Activated CD8-positive, alpha-beta T cell treated with anti-CD3 and anti-CD28 coated beads, Interleukin-2, amount 10 ng/mL, durations not matched to agents 7 days and 5 days (primary cell): ENCODE results near the gene SLC25A21. TPM values are rescaled to one million over a fixed set of nuclear protein-coding genes. Genes with fewer than 3 reads are reported as not detected.
"Not testable (repeated sequence)": the region's sequence is repeated elsewhere in the genome, so short reads cannot be mapped to it uniquely, and the experiment has no call there.

Experiments used
- ATAC-seq: fragments of 150-1000 bp; cut with Tn5 transposase; one replicate; pipeline ENCODE4 v1.10.0; 2021; ENCODE audit warnings: moderate library complexity
- CTCF ChIA-PET: fragments of 350-600 bp; sonication (Branson Sonifier 250); formaldehyde crosslinking; loops from one replicate; lab custom pipeline; 2021; ENCODE audit warnings: antibody characterized with exemption; lab: Charles Lee
- POLR2A ChIA-PET: fragments of 350-600 bp; sonication (Branson Sonifier 250); formaldehyde crosslinking; loops from one replicate; lab custom pipeline; 2021; ENCODE audit warnings: antibody characterized with exemption; lab: Charles Lee
- DNase-seq: peaks from one replicate; pipeline ENCODE4 v3.0.0-alpha.2; 2020
- H3K27ac Mint-ChIP-seq: one replicate; pipeline ENCODE4 v1.8.0; 2021; ENCODE audit warnings: mild to moderate bottlenecking, mixed read lengths
- H3K27me3 Mint-ChIP-seq: one replicate; pipeline ENCODE4 v1.8.0; 2021; ENCODE audit warnings: low read depth, mixed read lengths
- H3K36me3 Mint-ChIP-seq: one replicate; pipeline ENCODE4 v1.8.0; 2021; ENCODE audit warnings: low read depth, mixed read lengths
- H3K4me1 Mint-ChIP-seq: one replicate; pipeline ENCODE4 v1.8.0; 2021; ENCODE audit warnings: low read depth, mixed read lengths
- H3K4me3 Mint-ChIP-seq: one replicate; pipeline ENCODE4 v1.8.0; 2021; ENCODE audit warnings: mild to moderate bottlenecking, mixed read lengths
- H3K9me3 Mint-ChIP-seq: one replicate; pipeline ENCODE4 v1.8.0; 2022; ENCODE audit warnings: mixed read lengths; ENCODE audit not compliant: insufficient read depth
- total RNA-seq, 2 experiments: library from RNA; stranded (reverse); gene quantifications; one replicate each; pipeline ENCODE4 v1.2.3, GENCODE V29; 2021

The SLC25A21 gene
- total RNA-seq, 2 experiments from 2014 or later: not detected

DNA sequence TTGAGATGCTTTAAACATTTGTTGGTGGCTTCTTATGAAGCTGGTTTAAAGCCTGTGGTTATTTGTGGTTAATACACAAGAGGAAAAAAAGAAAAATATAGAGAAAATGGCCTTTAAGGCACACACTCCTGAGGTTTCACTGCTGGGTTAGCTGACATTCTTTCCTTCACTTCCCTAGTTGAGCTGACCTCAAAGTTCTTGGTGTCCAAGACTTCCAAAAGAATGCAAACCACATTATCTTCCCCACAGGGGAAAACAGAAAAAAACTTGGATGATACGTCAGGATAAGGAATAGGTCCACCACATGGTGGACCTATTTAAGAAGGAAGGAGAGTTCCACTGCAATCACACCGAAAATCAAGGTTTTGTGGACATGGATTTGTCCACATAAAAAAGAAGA lies 94.3 kb downstream of the SLC25A21 start:
- H3K4me3 Mint-ChIP-seq: no peak overlapping the region
- no peak overlapping the region for H3K27ac Mint-ChIP-seq
- no peaks in the 10 kb centered on the region for H3K4me1 Mint-ChIP-seq
- ATAC-seq (no peak), DNase-seq (no peak)
- peaks cover 7% of the 10 kb centered on the region for H3K9me3 Mint-ChIP-seq
- CTCF ChIA-PET: no interaction called here
- H3K36me3 Mint-ChIP-seq: no peaks in the 10 kb centered on the region
- no peaks in the 10 kb centered on the region for H3K27me3 Mint-ChIP-seq
- POLR2A ChIA-PET: no interaction called here

GRCh38 chr14:37074320-37074719 lies 98.1 kb downstream of the SLC25A21 start:
- DNase-seq, POLR2A ChIA-PET, CTCF ChIA-PET, H3K27me3 Mint-ChIP-seq, H3K9me3 Mint-ChIP-seq, H3K27ac Mint-ChIP-seq, ATAC-seq, H3K4me1 Mint-ChIP-seq, H3K4me3 Mint-ChIP-seq, H3K36me3 Mint-ChIP-seq: not testable (repeated sequence)

GRCh38 chr14:37063467-37064240 lies 108.8 kb downstream of the SLC25A21 start:
- H3K9me3 Mint-ChIP-seq: no peaks in the 10 kb centered on the region
- no peaks in the 10 kb centered on the region for H3K36me3 Mint-ChIP-seq
- no peak for ATAC-seq
- no peaks in the 10 kb centered on the region for H3K27me3 Mint-ChIP-seq
- H3K4me1 Mint-ChIP-seq: no peaks in the 10 kb centered on the region
- DNase-seq: no peak
- ChIA-PET POLR2A (no interaction called here), CTCF (no interaction called here)
- H3K27ac Mint-ChIP-seq: no peak overlapping the region
- no peak overlapping the region for H3K4me3 Mint-ChIP-seq

DNA sequence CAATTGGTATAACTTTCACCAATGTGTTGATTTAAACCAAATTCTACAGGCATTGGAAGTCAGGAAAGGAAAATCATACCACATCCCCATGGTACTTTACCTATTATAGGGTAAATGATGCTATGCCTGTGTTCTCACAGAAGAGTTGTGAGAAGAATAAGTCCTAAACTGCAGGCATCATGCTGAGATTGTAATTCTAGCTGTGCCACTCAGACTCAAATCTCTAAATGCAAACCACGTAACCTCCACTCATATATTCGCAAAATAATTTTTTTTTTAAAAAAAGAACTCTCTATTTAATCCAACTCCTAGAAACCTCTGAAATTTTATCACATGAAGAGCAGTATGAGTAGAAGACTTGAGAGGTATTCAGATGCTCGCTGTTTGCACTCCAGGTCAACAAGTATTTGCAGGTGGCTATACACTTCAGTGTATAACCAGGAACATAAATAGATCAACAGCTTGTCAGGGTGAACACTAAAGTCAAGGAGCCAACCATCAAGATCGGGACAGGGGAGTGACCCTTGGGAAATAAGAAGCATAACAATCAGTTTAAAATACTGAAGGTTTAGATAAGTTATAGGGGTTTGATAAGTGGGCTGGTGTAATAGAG lies 110.1 kb downstream of the SLC25A21 start:
- no peaks in the 10 kb centered on the region for H3K9me3 Mint-ChIP-seq
- ATAC-seq (no peak), DNase-seq (no peak)
- no peaks in the 10 kb centered on the region for H3K4me1 Mint-ChIP-seq
- ChIA-PET POLR2A (no interaction called here), CTCF (no interaction called here)
- no peaks in the 10 kb centered on the region for H3K36me3 Mint-ChIP-seq
- no peak overlapping the region for H3K4me3 Mint-ChIP-seq
- H3K27me3 Mint-ChIP-seq: no peaks in the 10 kb centered on the region
- no peak overlapping the region for H3K27ac Mint-ChIP-seq

GRCh38 chr14:37061697-37062096 lies 110.7 kb downstream of the SLC25A21 start:
- Mint-ChIP-seq H3K27ac (no peak overlapping the region), H3K9me3 (no peaks in the 10 kb centered on the region), H3K4me3 (no peak overlapping the region), H3K4me1 (no peaks in the 10 kb centered on the region), H3K36me3 (no peaks in the 10 kb centered on the region), H3K27me3 (no peaks in the 10 kb centered on the region)
- ATAC-seq: no peak
- ChIA-PET POLR2A (no interaction called here), CTCF (no interaction called here)
- DNase-seq: no peak

DNA sequence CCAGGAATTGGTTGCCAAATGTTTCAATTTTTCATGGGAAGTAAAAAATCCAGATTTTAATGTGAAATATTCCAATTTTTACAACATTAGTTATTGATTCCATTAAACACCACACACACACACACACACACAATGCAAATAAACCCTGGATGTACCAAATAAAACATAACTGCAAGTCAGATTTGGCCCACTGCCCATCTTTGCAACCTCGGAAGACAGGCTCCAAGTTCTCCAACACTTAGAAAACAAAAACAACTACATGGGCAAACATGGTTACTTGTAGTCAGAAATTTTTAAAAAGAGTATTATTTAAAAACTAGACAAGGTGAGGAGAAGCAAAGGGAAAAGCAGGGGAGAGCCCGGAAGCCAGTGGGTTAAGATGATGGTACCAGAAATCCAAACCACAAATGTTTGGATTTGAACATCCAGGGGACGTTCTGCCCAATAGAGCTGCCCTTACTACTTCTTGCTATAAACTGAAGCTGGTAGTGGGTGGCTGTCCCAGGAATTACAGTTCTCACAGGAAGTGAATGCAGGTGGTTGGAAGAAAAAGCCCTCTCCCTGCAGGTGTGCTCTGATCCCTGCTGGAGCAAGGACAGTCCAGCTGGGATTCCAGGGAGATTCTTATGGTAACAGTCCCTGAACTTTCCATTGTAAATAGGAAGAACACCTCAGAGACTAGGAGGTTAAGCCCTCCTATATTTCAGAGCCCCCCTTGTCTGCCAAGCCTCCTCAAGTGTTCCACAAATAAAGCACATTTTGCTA lies 111.7 kb downstream of the SLC25A21 start:
- Mint-ChIP-seq H3K9me3 (no peaks in the 10 kb centered on the region), H3K27ac (no peak overlapping the region), H3K27me3 (no peaks in the 10 kb centered on the region), H3K4me3 (no peak overlapping the region), H3K4me1 (no peaks in the 10 kb centered on the region), H3K36me3 (no peaks in the 10 kb centered on the region)
- no peak for DNase-seq
- POLR2A ChIA-PET: no interaction called here
- CTCF ChIA-PET: no interaction called here
- no peak for ATAC-seq

DNA sequence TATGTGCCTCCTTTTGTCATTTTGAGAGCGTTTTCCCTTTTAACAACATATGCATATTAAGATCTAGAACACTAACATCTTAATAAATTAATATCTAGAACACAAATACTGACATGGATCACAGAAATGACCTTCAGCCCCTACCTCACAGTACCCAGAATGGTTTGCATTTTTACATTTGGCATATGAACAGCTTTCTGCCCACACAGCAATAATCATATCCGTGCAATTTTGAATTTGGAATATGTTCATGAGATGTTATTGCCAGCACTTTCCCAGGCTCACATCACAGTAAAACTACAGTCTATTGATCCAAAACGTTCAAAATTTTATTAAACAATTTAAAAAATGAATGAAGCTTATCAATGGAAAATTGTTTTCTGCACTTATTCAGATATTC lies 114.6 kb downstream of the SLC25A21 start:
- Mint-ChIP-seq H3K4me1 (no peaks in the 10 kb centered on the region), H3K9me3 (no peaks in the 10 kb centered on the region), H3K36me3 (no peaks in the 10 kb centered on the region), H3K27ac (no peak overlapping the region), H3K4me3 (no peak overlapping the region), H3K27me3 (no peaks in the 10 kb centered on the region)
- no peak for DNase-seq
- ATAC-seq: no peak
- ChIA-PET CTCF (no interaction called here), POLR2A (no interaction called here)

GRCh38 chr14:37056473-37056872 lies 115.9 kb downstream of the SLC25A21 start:
- Mint-ChIP-seq H3K36me3 (no peaks in the 10 kb centered on the region), H3K4me1 (no peaks in the 10 kb centered on the region), H3K4me3 (no peak overlapping the region), H3K27me3 (no peaks in the 10 kb centered on the region), H3K27ac (no peak overlapping the region), H3K9me3 (no peaks in the 10 kb centered on the region)
- no peak for DNase-seq
- ChIA-PET POLR2A (no interaction called here), CTCF (no interaction called here)
- ATAC-seq: no peak

GRCh38 chr14:37054869-37055268 lies 117.5 kb downstream of the SLC25A21 start:
- Mint-ChIP-seq H3K27me3 (no peaks in the 10 kb centered on the region), H3K4me3 (no peak overlapping the region), H3K36me3 (no peaks in the 10 kb centered on the region), H3K9me3 (no peaks in the 10 kb centered on the region), H3K27ac (no peak overlapping the region), H3K4me1 (no peaks in the 10 kb centered on the region)
- CTCF ChIA-PET: no interaction called here
- DNase-seq (no peak), ATAC-seq (no peak)
- POLR2A ChIA-PET: no interaction called here

GRCh38 chr14:37054144-37054543 lies 118.3 kb downstream of the SLC25A21 start:
- Mint-ChIP-seq H3K36me3 (no peaks in the 10 kb centered on the region), H3K9me3 (no peaks in the 10 kb centered on the region), H3K27ac (no peak overlapping the region), H3K27me3 (no peaks in the 10 kb centered on the region), H3K4me1 (no peaks in the 10 kb centered on the region), H3K4me3 (no peak overlapping the region)
- ATAC-seq: no peak
- ChIA-PET CTCF (no interaction called here), POLR2A (no interaction called here)
- no peak for DNase-seq

DNA sequence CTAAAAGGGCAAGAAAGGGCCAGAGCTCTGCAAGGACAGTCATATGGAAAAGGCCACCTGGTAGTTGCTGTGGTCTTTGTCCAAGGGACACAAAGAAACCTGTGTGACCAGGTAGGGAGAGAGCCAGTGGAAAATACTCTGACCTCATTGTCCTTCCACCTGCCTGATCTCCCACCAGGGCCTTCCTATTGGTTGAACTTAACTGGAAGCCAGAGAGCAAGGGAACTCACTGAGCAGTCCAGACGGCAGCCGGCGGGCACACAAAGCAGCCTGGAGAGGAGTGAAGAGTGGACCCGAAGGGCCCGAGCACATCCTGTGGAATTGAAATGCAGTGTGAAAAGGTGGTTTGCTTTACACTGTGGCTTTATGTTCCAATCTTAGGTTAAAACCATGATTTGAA lies 120.7 kb downstream of the SLC25A21 start:
- Mint-ChIP-seq H3K27ac (no peak overlapping the region), H3K4me3 (no peak overlapping the region), H3K9me3 (no peaks in the 10 kb centered on the region), H3K36me3 (no peaks in the 10 kb centered on the region), H3K4me1 (no peaks in the 10 kb centered on the region), H3K27me3 (no peaks in the 10 kb centered on the region)
- CTCF ChIA-PET: no interaction called here
- DNase-seq (no peak), ATAC-seq (no peak)
- POLR2A ChIA-PET: no interaction called here

DNA sequence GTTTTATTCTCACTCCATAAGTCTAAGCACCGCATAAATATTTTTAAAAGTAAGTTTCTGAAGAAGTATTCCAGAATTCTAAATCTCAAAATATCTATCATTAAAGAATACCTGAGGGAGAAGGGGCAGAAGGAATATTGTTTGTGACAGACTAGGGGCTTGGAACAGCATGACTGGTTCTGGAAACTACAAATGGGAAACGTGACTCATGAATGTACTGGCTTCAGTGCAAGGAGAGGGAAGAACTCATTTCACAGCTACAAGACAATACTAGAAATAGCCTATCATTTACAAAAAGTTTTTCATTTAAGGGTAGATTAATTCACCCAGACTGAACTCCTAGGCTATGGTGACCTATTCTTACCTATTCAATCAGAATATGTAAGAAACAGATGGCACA lies 121.3 kb downstream of the SLC25A21 start:
- Mint-ChIP-seq H3K36me3 (no peaks in the 10 kb centered on the region), H3K27ac (no peak overlapping the region), H3K9me3 (no peaks in the 10 kb centered on the region), H3K27me3 (no peaks in the 10 kb centered on the region), H3K4me3 (no peak overlapping the region), H3K4me1 (no peaks in the 10 kb centered on the region)
- DNase-seq (no peak), ATAC-seq (no peak)
- ChIA-PET POLR2A (no interaction called here), CTCF (no interaction called here)
